Measurements from ENCODE around the gene LRP1. TPM values are rescaled to one million over a fixed set of nuclear protein-coding genes. Genes with fewer than 3 reads are reported as not detected.

LRP1 gene
- total and polyA plus RNA-seq, 2 experiments from 2014 or later, result 47.8 to 76.8 TPM

- Histone ChIP-seq H3K4me3 (no peak overlapping the region), H4K20me1 (ENCODE audit: insufficient read depth, poor library complexity, severe bottlenecking) (no peaks in the 10 kb centered on the region), H2AFZ (no peak overlapping the region), H3K4me1 (ENCODE audit: insufficient read depth) (no peaks in the 10 kb centered on the region), H3K4me2 (no peak overlapping the region), H3K36me3 (replicated peaks; ENCODE audit: insufficient read depth, low read depth) (no peaks in the 10 kb centered on the region), H3K27me3 (no peaks in the 10 kb centered on the region), H3K79me2 (no peaks in the 10 kb centered on the region), H3K9me3 (ENCODE audit: low read depth) (no peaks in the 10 kb centered on the region), H3K27ac (no peak overlapping the region), H3K9me2 (replicated peaks; ENCODE audit: insufficient read depth) (no peaks in the 10 kb centered on the region)
- WGBS (ENCODE audit: low lambda C conversion rate, missing lambda C conversion rate), result 96% methylated on average over 19 of the region's 19 CpGs
- no peak for DNase-seq (ENCODE audit: low spot score)
- no peak for TF ChIP-seq CTCF (IDR thresholded peaks at IDR 0.05; ENCODE audit: poor library complexity)
- TF ChIP-seq EZH2phosphoT487 (IDR thresholded peaks at IDR 0.05; ENCODE audit: low read depth, severe bottlenecking, unreplicated experiment), result no peak
- no peak for TF ChIP-seq EZH2 (IDR thresholded peaks at IDR 0.05; ENCODE audit: borderline replicate concordance)
Measured at GRCh38 chr12:57195186-57195585, 66.9 kb downstream of the LRP1 start.

DNA sequence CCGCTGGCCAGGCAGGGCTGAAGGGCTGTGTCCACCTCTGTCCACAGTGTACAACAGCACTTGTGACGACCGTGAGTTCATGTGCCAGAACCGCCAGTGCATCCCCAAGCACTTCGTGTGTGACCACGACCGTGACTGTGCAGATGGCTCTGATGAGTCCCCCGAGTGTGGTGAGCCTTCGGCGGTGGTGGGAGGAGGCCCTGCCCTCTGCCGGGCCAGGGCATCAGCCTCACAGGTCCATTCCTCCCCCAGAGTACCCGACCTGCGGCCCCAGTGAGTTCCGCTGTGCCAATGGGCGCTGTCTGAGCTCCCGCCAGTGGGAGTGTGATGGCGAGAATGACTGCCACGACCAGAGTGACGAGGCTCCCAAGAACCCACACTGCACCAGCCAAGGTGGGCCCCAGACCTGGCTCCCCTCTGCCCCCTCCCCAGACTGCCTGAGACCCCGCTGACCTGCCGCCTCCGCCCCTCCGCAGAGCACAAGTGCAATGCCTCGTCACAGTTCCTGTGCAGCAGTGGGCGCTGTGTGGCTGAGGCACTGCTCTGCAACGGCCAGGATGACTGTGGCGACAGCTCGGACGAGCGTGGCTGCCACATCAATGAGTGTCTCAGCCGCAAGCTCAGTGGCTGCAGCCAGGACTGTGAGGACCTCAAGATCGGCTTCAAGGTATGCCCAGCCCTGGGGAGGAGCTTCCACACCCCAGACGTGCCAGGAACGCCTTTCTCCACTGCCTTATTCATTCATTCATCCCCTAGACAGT, 67.5 kb downstream of the LRP1 start:
- TF ChIP-seq EZH2phosphoT487 (IDR thresholded peaks at IDR 0.05; ENCODE audit: low read depth, severe bottlenecking, unreplicated experiment) (no peak), EZH2 (IDR thresholded peaks at IDR 0.05; ENCODE audit: borderline replicate concordance) (no peak), CTCF (IDR thresholded peaks at IDR 0.05; ENCODE audit: poor library complexity) (no peak)
- no peak overlapping the region for H3K4me3 ChIP-seq
- no peaks in the 10 kb centered on the region for H3K9me2 ChIP-seq (replicated peaks; ENCODE audit: insufficient read depth)
- no peak overlapping the region for H3K4me2 ChIP-seq
- H3K9me3 ChIP-seq (ENCODE audit: low read depth), result no peaks in the 10 kb centered on the region
- no peaks in the 10 kb centered on the region for H3K27me3 ChIP-seq
- no peaks in the 10 kb centered on the region for H4K20me1 ChIP-seq (ENCODE audit: insufficient read depth, poor library complexity, severe bottlenecking)
- H3K4me1 ChIP-seq (ENCODE audit: insufficient read depth), result no peaks in the 10 kb centered on the region
- H3K79me2 ChIP-seq, result no peaks in the 10 kb centered on the region
- WGBS (ENCODE audit: low lambda C conversion rate, missing lambda C conversion rate), result 95% methylated on average over 32 of the region's 34 CpGs
- H3K27ac ChIP-seq, result no peak overlapping the region
- no peak for DNase-seq (ENCODE audit: low spot score)
- no peaks in the 10 kb centered on the region for H3K36me3 ChIP-seq (replicated peaks; ENCODE audit: insufficient read depth, low read depth)
- no peak overlapping the region for H2AFZ ChIP-seq

DNA sequence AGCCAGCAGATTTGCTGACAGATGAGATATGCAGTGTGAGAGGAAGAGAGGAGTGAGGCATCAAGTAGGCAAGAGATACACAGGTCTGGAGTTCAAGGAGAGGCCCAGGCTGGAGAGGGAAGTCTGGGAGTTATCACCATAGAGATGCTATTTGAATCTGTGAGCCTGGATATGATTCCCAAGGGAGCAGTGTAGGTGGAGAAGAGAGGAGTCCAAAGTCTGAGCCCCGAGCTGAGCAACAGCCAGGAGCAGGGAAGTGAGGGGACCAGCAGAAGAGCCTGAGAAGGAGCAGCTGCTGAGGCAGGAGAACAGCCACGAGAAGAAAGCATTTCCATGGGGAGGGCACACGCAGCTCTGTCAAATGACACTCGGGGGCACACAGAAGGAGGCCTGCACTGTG, 68.2 kb downstream of the LRP1 start:
- Histone ChIP-seq H2AFZ (no peak overlapping the region), H3K36me3 (replicated peaks; ENCODE audit: insufficient read depth, low read depth) (no peaks in the 10 kb centered on the region), H3K4me2 (no peak overlapping the region), H3K9me3 (ENCODE audit: low read depth) (no peaks in the 10 kb centered on the region), H3K9me2 (replicated peaks; ENCODE audit: insufficient read depth) (no peaks in the 10 kb centered on the region), H3K4me1 (ENCODE audit: insufficient read depth) (no peaks in the 10 kb centered on the region), H3K27me3 (no peaks in the 10 kb centered on the region), H3K79me2 (no peaks in the 10 kb centered on the region), H3K27ac (no peak overlapping the region), H3K4me3 (no peak overlapping the region), H4K20me1 (ENCODE audit: insufficient read depth, poor library complexity, severe bottlenecking) (no peaks in the 10 kb centered on the region)
- TF ChIP-seq EZH2phosphoT487 (IDR thresholded peaks at IDR 0.05; ENCODE audit: low read depth, severe bottlenecking, unreplicated experiment), result no peak
- no peak for TF ChIP-seq EZH2 (IDR thresholded peaks at IDR 0.05; ENCODE audit: borderline replicate concordance)
- no peak for TF ChIP-seq CTCF (IDR thresholded peaks at IDR 0.05; ENCODE audit: poor library complexity)
- WGBS (ENCODE audit: low lambda C conversion rate, missing lambda C conversion rate), result 80% methylated on average over 3 of the region's 4 CpGs
- no peak for DNase-seq (ENCODE audit: low spot score)
